ENCODE measurements around the gene USP13. TPM values are rescaled to one million over a fixed set of nuclear protein-coding genes. Genes with fewer than 3 reads are reported as not detected.

USP13 gene
- total and polyA plus RNA-seq, 4 donors: 3.5 to 9.3 (median 5.9) TPM

DNA sequence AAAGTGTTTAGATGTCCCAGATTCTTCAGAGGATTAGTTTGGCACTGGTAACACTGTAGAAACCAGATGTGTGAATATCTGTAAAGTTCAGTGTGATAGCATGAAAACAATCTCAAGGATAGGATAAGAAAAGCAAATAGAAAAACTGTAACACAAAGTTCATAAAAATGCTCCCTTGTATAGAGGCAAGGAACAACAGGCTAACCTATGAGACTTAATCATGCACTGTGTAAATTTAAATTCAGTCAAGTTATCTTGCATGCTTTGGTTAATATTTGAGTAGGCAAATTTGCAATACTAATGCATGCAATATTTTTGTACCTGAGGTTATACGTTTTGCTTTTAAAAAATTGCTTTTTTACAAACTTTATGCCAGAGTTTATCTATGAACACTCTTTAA, 144.4 kb downstream of the USP13 start:
- Histone ChIP-seq H3K27ac (ENCODE audit: low read depth in 1 of 2, low read length in 2 of 2) (no peak overlapping the region), H3K27me3 (ENCODE audit: control insufficient read depth in 1 of 2, insufficient read depth in 2 of 2, low read length in 1 of 2) (no peaks in the 10 kb centered on the region), H3K36me3 (ENCODE audit: control insufficient read depth in 1 of 2, insufficient read depth in 2 of 2, low read length in 1 of 2) (no peaks in the 10 kb centered on the region), H3K4me1 (ENCODE audit: control insufficient read depth in 1 of 2, insufficient read depth in 2 of 2, low read length in 2 of 2) (no peaks in the 10 kb centered on the region), H3K9me3 (ENCODE audit: control insufficient read depth, low read length) (no peaks in the 10 kb centered on the region), H3K4me3 (ENCODE audit: low read length in 2 of 2) (no peak overlapping the region)
- DNase-seq (no peak), ATAC-seq (ENCODE audit: low FRiP score) (no peak)
- intact Hi-C loops (cut with DNase I): no loop called here
- 47 to 63% methylated on average over 1 of the region's 1 CpG for WGBS, 2 donors

DNA sequence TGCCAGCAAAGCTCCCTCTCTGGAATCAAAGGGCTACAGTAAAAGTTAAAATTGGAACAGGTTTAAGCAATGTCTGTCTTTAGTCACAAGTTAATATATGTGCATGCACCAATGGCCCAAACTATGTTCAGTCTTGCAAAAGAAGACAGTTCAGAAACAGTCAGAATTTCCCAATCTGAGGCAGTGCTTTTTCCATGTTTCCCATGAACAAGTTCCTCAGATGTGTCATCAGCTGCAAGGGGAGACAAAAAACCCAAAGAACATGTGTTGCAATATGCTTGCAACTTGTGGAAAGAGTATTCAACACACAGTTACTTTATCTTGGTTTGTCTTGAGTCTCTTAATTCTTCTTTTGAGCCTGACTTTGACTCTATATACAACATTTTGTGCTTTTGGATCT, 148.4 kb downstream of the USP13 start:
- H3K4me1 ChIP-seq (ENCODE audit: control insufficient read depth in 1 of 2, insufficient read depth in 2 of 2, low read length in 2 of 2): no peaks in the 10 kb centered on the region
- DNase-seq (no peak), ATAC-seq (ENCODE audit: low FRiP score) (no peak)
- no peak overlapping the region for H3K4me3 ChIP-seq (ENCODE audit: low read length in 2 of 2)
- no peak overlapping the region for H3K27ac ChIP-seq (ENCODE audit: low read depth in 1 of 2, low read length in 2 of 2)
- no peaks in the 10 kb centered on the region for H3K36me3 ChIP-seq (ENCODE audit: control insufficient read depth in 1 of 2, insufficient read depth in 2 of 2, low read length in 1 of 2)
- intact Hi-C loops (cut with DNase I): no loop called here
- H3K9me3 ChIP-seq (ENCODE audit: control insufficient read depth, low read length): no peaks in the 10 kb centered on the region
- no peaks in the 10 kb centered on the region for H3K27me3 ChIP-seq (ENCODE audit: control insufficient read depth in 1 of 2, insufficient read depth in 2 of 2, low read length in 1 of 2)

DNA sequence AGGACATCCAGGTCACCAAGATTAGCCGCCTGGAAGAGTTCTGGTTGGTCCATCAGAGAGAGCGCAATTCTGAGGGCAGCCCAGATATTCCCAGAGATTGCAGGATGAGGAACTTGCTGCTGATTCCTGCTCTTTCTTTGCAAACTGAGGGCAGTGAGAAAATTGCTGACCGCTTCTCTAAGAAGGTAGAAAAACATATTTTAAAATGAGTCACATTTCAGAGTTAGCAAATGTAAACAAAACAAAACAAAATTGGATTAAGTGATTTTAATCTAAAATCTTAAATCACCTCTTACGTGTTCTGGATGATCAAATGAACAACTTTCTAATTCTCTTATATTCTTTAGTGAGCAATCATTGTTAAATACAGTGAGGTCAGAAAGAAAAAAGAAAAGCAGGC, 149.0 kb downstream of the USP13 start:
- intact Hi-C loops (cut with DNase I): no loop called here
- no peaks in the 10 kb centered on the region for H3K9me3 ChIP-seq (ENCODE audit: control insufficient read depth, low read length)
- 81 to 82% methylated on average over 4 of the region's 4 CpGs for WGBS, 2 donors

DNA sequence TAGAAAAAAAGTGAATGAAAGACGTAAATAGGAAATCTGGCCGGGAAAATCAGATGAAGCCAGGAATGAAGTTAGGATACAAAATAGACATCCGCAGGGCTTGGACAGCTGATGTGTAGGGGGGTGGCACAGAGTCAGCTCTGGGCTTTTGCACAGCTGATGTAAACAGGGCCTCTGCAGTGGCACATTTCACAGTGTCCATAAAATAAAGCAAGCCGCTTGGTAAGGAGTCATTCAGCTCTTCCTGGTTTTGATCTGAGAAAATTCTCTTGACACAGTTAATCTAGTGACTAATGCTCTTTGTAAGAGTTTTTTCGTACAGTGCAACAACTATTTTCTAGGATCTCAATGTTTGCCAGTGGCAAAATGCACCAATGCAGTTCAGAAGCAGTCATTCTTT, 153.3 kb downstream of the USP13 start:
- Histone ChIP-seq H3K27ac (ENCODE audit: low read depth in 1 of 2, low read length in 2 of 2) (no peak overlapping the region), H3K4me1 (ENCODE audit: control insufficient read depth in 1 of 2, insufficient read depth in 2 of 2, low read length in 2 of 2) (no peaks in the 10 kb centered on the region), H3K9me3 (ENCODE audit: control insufficient read depth, low read length) (no peaks in the 10 kb centered on the region), H3K4me3 (ENCODE audit: low read length in 2 of 2) (no peak overlapping the region), H3K27me3 (ENCODE audit: control insufficient read depth in 1 of 2, insufficient read depth in 2 of 2, low read length in 1 of 2) (no peaks in the 10 kb centered on the region), H3K36me3 (ENCODE audit: control insufficient read depth in 1 of 2, insufficient read depth in 2 of 2, low read length in 1 of 2) (no peaks in the 10 kb centered on the region)
- ATAC-seq (ENCODE audit: low FRiP score) (no peak), DNase-seq (no peak)
- WGBS, 2 donors: 70 to 71% methylated on average over 5 of the region's 5 CpGs
- intact Hi-C loops (cut with DNase I): no loop called here

More for the DNA sequence above, 149.0 kb downstream of the USP13 start:
- DNase-seq (no peak), ATAC-seq (ENCODE audit: low FRiP score) (no peak)
- no peak overlapping the region for H3K27ac ChIP-seq (ENCODE audit: low read depth in 1 of 2, low read length in 2 of 2)
- H3K4me1 ChIP-seq (ENCODE audit: control insufficient read depth in 1 of 2, insufficient read depth in 2 of 2, low read length in 2 of 2): no peaks in the 10 kb centered on the region
- no peaks in the 10 kb centered on the region for H3K27me3 ChIP-seq (ENCODE audit: control insufficient read depth in 1 of 2, insufficient read depth in 2 of 2, low read length in 1 of 2)
- no peaks in the 10 kb centered on the region for H3K36me3 ChIP-seq (ENCODE audit: control insufficient read depth in 1 of 2, insufficient read depth in 2 of 2, low read length in 1 of 2)
- no peak overlapping the region for H3K4me3 ChIP-seq (ENCODE audit: low read length in 2 of 2)

DNA sequence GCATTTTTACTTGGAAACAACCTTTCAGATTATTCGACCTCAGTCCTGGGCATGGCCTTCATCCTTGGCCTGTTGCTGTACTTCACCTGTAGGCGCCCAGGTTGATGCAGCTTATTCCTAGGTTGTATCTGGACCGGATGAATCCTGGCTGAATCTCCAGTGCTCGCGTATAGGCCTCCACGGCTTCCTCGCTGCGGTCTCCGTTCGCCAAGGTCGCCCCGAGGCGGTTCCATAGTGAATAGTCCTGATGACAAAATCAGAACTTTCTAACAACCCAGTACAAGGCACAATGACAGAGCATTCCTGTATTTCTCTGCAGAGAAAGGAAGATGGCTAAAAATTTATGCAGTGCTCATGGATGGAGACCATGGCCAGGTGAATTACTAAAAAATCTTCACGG, 154.7 kb downstream of the USP13 start:
- ATAC-seq (ENCODE audit: low FRiP score) (no peak), DNase-seq (no peak)
- Histone ChIP-seq H3K9me3 (ENCODE audit: control insufficient read depth, low read length) (no peaks in the 10 kb centered on the region), H3K27ac (ENCODE audit: low read depth in 1 of 2, low read length in 2 of 2) (no peak overlapping the region), H3K27me3 (ENCODE audit: control insufficient read depth in 1 of 2, insufficient read depth in 2 of 2, low read length in 1 of 2) (no peaks in the 10 kb centered on the region), H3K4me1 (ENCODE audit: control insufficient read depth in 1 of 2, insufficient read depth in 2 of 2, low read length in 2 of 2) (peaks cover 0 to 2% of the 10 kb centered on the region in 2 donors), H3K36me3 (ENCODE audit: control insufficient read depth in 1 of 2, insufficient read depth in 2 of 2, low read length in 1 of 2) (no peaks in the 10 kb centered on the region), H3K4me3 (ENCODE audit: low read length in 2 of 2) (no peak overlapping the region)
- 95% methylated on average over 14 of the region's 14 CpGs for WGBS, 2 donors
- intact Hi-C loops (cut with DNase I): no loop called here

DNA sequence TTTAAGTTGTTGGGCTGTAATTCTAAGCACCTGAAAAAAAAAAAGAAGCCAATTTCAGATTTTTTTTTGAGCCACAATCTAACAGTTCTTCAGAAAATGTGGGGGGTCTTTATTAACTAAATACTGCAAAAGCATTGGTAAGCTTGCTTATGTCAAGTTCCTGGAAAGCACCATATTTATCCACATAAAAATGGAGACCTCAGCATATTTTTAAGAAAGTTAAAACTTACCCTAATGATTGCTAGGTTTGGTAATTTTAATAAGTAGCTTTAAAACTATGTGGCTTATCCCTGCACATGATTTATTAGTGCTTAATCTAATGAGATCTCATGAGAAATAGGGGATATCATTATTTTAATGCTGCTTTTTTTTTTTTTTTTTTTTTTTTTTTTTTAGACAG, 156.8 kb downstream of the USP13 start:
- ATAC-seq (ENCODE audit: low FRiP score): no peak
- intact Hi-C loops (cut with DNase I): no loop called here

DNA sequence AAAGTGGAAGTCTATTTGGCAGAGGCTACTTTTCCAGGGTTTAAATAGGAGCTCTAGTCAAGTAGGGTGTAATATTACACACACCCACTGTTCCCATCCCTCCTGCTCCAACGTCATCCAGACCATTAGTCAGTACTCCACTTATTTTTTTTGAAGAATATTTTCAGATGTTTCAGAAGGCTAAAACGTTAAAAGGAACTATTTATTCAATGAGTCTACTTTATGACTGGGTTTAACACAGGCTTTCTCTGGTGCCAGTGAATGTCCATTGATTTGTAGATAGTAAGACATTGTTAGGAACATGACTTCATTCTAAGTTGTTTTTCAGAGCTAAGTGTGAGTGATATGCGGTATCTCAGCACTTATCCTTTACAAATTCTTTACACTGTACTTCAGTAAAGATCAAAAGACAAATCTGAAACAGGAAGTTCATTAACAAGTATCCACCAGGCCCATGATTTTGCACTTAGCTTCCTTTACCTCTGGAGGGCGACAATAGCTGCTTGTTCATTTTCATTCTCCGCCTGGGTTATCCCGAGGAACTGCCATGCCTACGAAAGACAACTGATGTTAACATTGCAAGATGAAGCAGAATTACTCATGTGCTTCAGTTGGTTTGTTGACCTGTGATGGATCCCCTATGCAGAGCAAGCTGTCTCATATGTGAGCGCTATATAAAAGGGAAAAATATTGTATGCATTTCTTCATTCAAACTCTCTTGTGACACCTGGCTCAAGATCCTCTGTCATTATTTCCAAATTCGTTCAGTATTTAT, 158.7 kb downstream of the USP13 start:
- intact Hi-C loops (cut with DNase I): no loop called here

More for the DNA sequence above, 156.8 kb downstream of the USP13 start:
- H3K27ac ChIP-seq (ENCODE audit: low read depth in 1 of 2, low read length in 2 of 2): no peak overlapping the region
- no peak for DNase-seq
- peaks cover 0 to 2% of the 10 kb centered on the region in 2 donors for H3K4me1 ChIP-seq (ENCODE audit: control insufficient read depth in 1 of 2, insufficient read depth in 2 of 2, low read length in 2 of 2)
- no peaks in the 10 kb centered on the region for H3K27me3 ChIP-seq (ENCODE audit: control insufficient read depth in 1 of 2, insufficient read depth in 2 of 2, low read length in 1 of 2)
- no peak overlapping the region for H3K4me3 ChIP-seq (ENCODE audit: low read length in 2 of 2)
- H3K36me3 ChIP-seq (ENCODE audit: control insufficient read depth in 1 of 2, insufficient read depth in 2 of 2, low read length in 1 of 2): no peaks in the 10 kb centered on the region
- H3K9me3 ChIP-seq (ENCODE audit: control insufficient read depth, low read length): no peaks in the 10 kb centered on the region

DNA sequence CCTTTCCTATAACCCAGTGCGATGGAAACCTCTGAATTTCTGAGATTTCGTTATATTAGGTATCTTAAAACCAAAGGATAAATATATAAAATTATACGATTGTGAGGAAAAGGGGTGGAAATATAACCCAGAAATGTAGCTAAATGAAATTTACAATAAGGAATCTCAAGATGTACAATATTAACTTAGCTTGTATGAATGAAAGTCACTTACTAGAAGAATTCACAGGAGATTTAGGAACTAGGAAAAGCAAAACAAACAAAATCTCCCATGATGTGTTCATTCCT, 159.2 kb downstream of the USP13 start:
- H3K36me3 ChIP-seq (ENCODE audit: control insufficient read depth in 1 of 2, insufficient read depth in 2 of 2, low read length in 1 of 2): no peaks in the 10 kb centered on the region
- peaks cover 0 to 2% of the 10 kb centered on the region in 2 donors for H3K4me1 ChIP-seq (ENCODE audit: control insufficient read depth in 1 of 2, insufficient read depth in 2 of 2, low read length in 2 of 2)
- intact Hi-C loops (cut with DNase I): no loop called here
- 76 to 78% methylated on average over 3 of the region's 3 CpGs for WGBS, 2 donors
- H3K9me3 ChIP-seq (ENCODE audit: control insufficient read depth, low read length): no peaks in the 10 kb centered on the region
- H3K27ac ChIP-seq (ENCODE audit: low read depth in 1 of 2, low read length in 2 of 2): no peak overlapping the region
- no peaks in the 10 kb centered on the region for H3K27me3 ChIP-seq (ENCODE audit: control insufficient read depth in 1 of 2, insufficient read depth in 2 of 2, low read length in 1 of 2)
- DNase-seq (no peak), ATAC-seq (ENCODE audit: low FRiP score) (no peak)
- no peak overlapping the region for H3K4me3 ChIP-seq (ENCODE audit: low read length in 2 of 2)

More for the DNA sequence above, 158.7 kb downstream of the USP13 start:
- Histone ChIP-seq H3K36me3 (ENCODE audit: control insufficient read depth in 1 of 2, insufficient read depth in 2 of 2, low read length in 1 of 2) (no peaks in the 10 kb centered on the region), H3K27me3 (ENCODE audit: control insufficient read depth in 1 of 2, insufficient read depth in 2 of 2, low read length in 1 of 2) (no peaks in the 10 kb centered on the region), H3K4me3 (ENCODE audit: low read length in 2 of 2) (no peak overlapping the region), H3K4me1 (ENCODE audit: control insufficient read depth in 1 of 2, insufficient read depth in 2 of 2, low read length in 2 of 2) (peaks cover 0 to 2% of the 10 kb centered on the region in 2 donors), H3K9me3 (ENCODE audit: control insufficient read depth, low read length) (no peaks in the 10 kb centered on the region), H3K27ac (ENCODE audit: low read depth in 1 of 2, low read length in 2 of 2) (no peak overlapping the region)
- ATAC-seq (ENCODE audit: low FRiP score) (no peak), DNase-seq (no peak)
- WGBS, 2 donors: 20% methylated on average over 9 of the region's 9 CpGs

DNA sequence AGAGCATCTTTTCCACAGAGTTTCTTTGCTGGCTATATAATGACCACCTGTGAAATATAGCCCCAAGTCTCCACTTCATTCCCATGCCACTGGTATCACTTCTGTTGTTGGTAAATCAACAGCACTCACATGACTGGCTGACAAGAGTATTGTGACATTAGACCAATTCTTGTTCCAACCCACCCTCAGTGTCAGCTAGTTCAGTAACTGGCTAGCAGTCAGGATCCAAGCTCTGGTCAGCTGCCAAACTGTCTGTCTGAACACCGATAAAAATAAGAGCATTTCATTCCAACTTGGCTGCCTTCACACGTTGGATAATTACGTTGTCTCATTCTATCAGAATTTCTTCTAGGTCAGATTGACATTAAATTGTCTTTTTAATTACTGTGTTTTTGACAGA, 166.5 kb downstream of the USP13 start:
- no peaks in the 10 kb centered on the region for H3K36me3 ChIP-seq (ENCODE audit: control insufficient read depth in 1 of 2, insufficient read depth in 2 of 2, low read length in 1 of 2)
- H3K4me3 ChIP-seq (ENCODE audit: low read length in 2 of 2): no peak overlapping the region
- no peaks in the 10 kb centered on the region for H3K27me3 ChIP-seq (ENCODE audit: control insufficient read depth in 1 of 2, insufficient read depth in 2 of 2, low read length in 1 of 2)
- intact Hi-C loops (cut with DNase I): no loop called here
- H3K9me3 ChIP-seq (ENCODE audit: control insufficient read depth, low read length): peaks cover 2% of the 10 kb centered on the region
- no peak for ATAC-seq (ENCODE audit: low FRiP score)
- WGBS, 2 donors: 17 to 19% methylated on average over 3 of the region's 3 CpGs
- no peak overlapping the region for H3K27ac ChIP-seq (ENCODE audit: low read depth in 1 of 2, low read length in 2 of 2)
- no peak for DNase-seq
- no peaks in the 10 kb centered on the region for H3K4me1 ChIP-seq (ENCODE audit: control insufficient read depth in 1 of 2, insufficient read depth in 2 of 2, low read length in 2 of 2)

Measured in aorta (tissue), 5 donors.